ENCODE results near the gene IFT27. TPM values are rescaled to one million over a fixed set of nuclear protein-coding genes. Genes with fewer than 3 reads are reported as not detected.
"Not testable (repeated sequence)": the region's sequence is repeated elsewhere in the genome, so short reads cannot be mapped to it uniquely, and the experiment has no call there.

IFT27 gene
- total RNA-seq, 4 donors from 2014 or later, result 2.3 to 27.0 (median 15.4) TPM

GRCh38 chr22:36758792-36759271 lies 17.1 kb downstream of the IFT27 start:
- no peak for DNase-seq
- TF ChIP-seq CTCF (IDR thresholded peaks at IDR 0.05) (no peak), POLR2A (IDR thresholded peaks at IDR 0.05) (no peak)
- intact Hi-C loops (cut with DNase I; ENCODE audit: low total_unique reads), result no loop called here

GRCh38 chr22:36757668-36758211 lies 18.2 kb downstream of the IFT27 start:
- no peaks in the 10 kb centered on the region for H3K27me3 ChIP-seq
- H3K27ac ChIP-seq, result no peak overlapping the region
- H3K4me1 ChIP-seq, result no peaks in the 10 kb centered on the region
- DNase-seq, result peak; percentile 63 to 69
- H3K9me3 ChIP-seq, result no peaks in the 10 kb centered on the region
- no peaks in the 10 kb centered on the region for H3K36me3 ChIP-seq
- H3K4me3 ChIP-seq, result no peak overlapping the region
- TF ChIP-seq POLR2A (IDR thresholded peaks at IDR 0.05), result no peak
- peak; percentile 33 to 60 (median 54) for TF ChIP-seq CTCF (IDR thresholded peaks at IDR 0.05)
- intact Hi-C loops (cut with DNase I; ENCODE audit: low total_unique reads), result no loop called here

More at GRCh38 chr22:36758792-36759271, 17.1 kb downstream of the IFT27 start:
- Histone ChIP-seq H3K27me3 (no peaks in the 10 kb centered on the region), H3K9me3 (no peaks in the 10 kb centered on the region), H3K4me1 (no peaks in the 10 kb centered on the region), H3K27ac (no peak overlapping the region), H3K4me3 (no peak overlapping the region), H3K36me3 (no peaks in the 10 kb centered on the region)

GRCh38 chr22:36756746-36757655 lies 18.9 kb downstream of the IFT27 start:
- Histone ChIP-seq H3K9me3 (no peaks in the 10 kb centered on the region), H3K36me3 (no peaks in the 10 kb centered on the region), H3K4me1 (no peaks in the 10 kb centered on the region), H3K27ac (no peak overlapping the region), H3K27me3 (no peaks in the 10 kb centered on the region), H3K4me3 (no peak overlapping the region)
- intact Hi-C loops (cut with DNase I; ENCODE audit: low total_unique reads), result no loop called here
- DNase-seq, result no peak
- TF ChIP-seq CTCF (IDR thresholded peaks at IDR 0.05), result no peak
- TF ChIP-seq POLR2A (IDR thresholded peaks at IDR 0.05), result no peak

- Histone ChIP-seq H3K4me1 (no peaks in the 10 kb centered on the region), H3K9me3 (no peaks in the 10 kb centered on the region), H3K27me3 (no peaks in the 10 kb centered on the region), H3K36me3 (no peaks in the 10 kb centered on the region), H3K4me3 (no peak overlapping the region), H3K27ac (no peak overlapping the region)
- intact Hi-C loops (cut with DNase I; ENCODE audit: low total_unique reads), result no loop called here
- no peak for DNase-seq
- TF ChIP-seq POLR2A (IDR thresholded peaks at IDR 0.05), result no peak
- TF ChIP-seq CTCF (IDR thresholded peaks at IDR 0.05), result no peak
Observed at GRCh38 chr22:36756031-36756430, 19.9 kb downstream of the IFT27 start.

- Histone ChIP-seq H3K27me3 (no peaks in the 10 kb centered on the region), H3K27ac (no peak overlapping the region), H3K4me1 (no peaks in the 10 kb centered on the region), H3K4me3 (no peak overlapping the region), H3K9me3 (no peaks in the 10 kb centered on the region), H3K36me3 (no peaks in the 10 kb centered on the region)
- TF ChIP-seq CTCF (IDR thresholded peaks at IDR 0.05), result no peak
- TF ChIP-seq POLR2A (IDR thresholded peaks at IDR 0.05), result no peak
- intact Hi-C loops (cut with DNase I; ENCODE audit: low total_unique reads), result no loop called here
- no peak for DNase-seq
Observed at GRCh38 chr22:36755316-36755715, 20.6 kb downstream of the IFT27 start.

- H3K4me3 ChIP-seq; H3K27ac ChIP-seq; H3K36me3 ChIP-seq; intact Hi-C loops (cut with DNase I; ENCODE audit: low total_unique reads); H3K9me3 ChIP-seq; H3K4me1 ChIP-seq; H3K27me3 ChIP-seq; DNase-seq: not testable (repeated sequence)
Observed at GRCh38 chr22:36754881-36755280, 21.0 kb downstream of the IFT27 start.

All from uterus (tissue), 4 donors.